Measurements from ENCODE around the gene RPS27L. TPM values are rescaled to one million over a fixed set of nuclear protein-coding genes. Genes with fewer than 3 reads are reported as not detected.

Gene RPS27L
- total and polyA plus RNA-seq, 9 donors, result 55.1 to 73.3 (median 64.7) TPM

- H3K27me3 ChIP-seq (ENCODE audit: control insufficient read depth, insufficient read depth, low read length), result no peaks in the 10 kb centered on the region
- H3K9me3 ChIP-seq (replicated peaks; ENCODE audit: control insufficient read depth, low read depth, low read length), result no peaks in the 10 kb centered on the region
- WGBS (ENCODE audit: insufficient coverage), result 76% methylated on average over 3 of the region's 3 CpGs
- H3K36me3 ChIP-seq (ENCODE audit: control insufficient read depth, insufficient read depth, low read length), result peaks cover 20% of the 10 kb centered on the region
- no peak for DNase-seq
- H3K4me1 ChIP-seq (ENCODE audit: control insufficient read depth, insufficient read depth, low read length), result no peaks in the 10 kb centered on the region
- H3K4me3 ChIP-seq (ENCODE audit: low read length), result no peak overlapping the region
- H3K27ac ChIP-seq (ENCODE audit: low read length), result no peak overlapping the region
These were observed 10.6 kb downstream of the RPS27L start for GRCh38 chr15:63146684-63147083.

- H3K27ac ChIP-seq (ENCODE audit: low read length), result no peak overlapping the region
- peaks cover 23% of the 10 kb centered on the region for H3K36me3 ChIP-seq (ENCODE audit: control insufficient read depth, insufficient read depth, low read length)
- no peak for DNase-seq
- no peaks in the 10 kb centered on the region for H3K27me3 ChIP-seq (ENCODE audit: control insufficient read depth, insufficient read depth, low read length)
- H3K4me3 ChIP-seq (ENCODE audit: low read length), result no peak overlapping the region
- WGBS (ENCODE audit: insufficient coverage), result no CpG with 5 or more reads among the region's 2 CpGs
- no peaks in the 10 kb centered on the region for H3K4me1 ChIP-seq (ENCODE audit: control insufficient read depth, insufficient read depth, low read length)
- no peaks in the 10 kb centered on the region for H3K9me3 ChIP-seq (replicated peaks; ENCODE audit: control insufficient read depth, low read depth, low read length)
These were observed 11.9 kb downstream of the RPS27L start for GRCh38 chr15:63145426-63145825.

- WGBS (ENCODE audit: insufficient coverage), result no CpG with 5 or more reads among the region's 2 CpGs
- Histone ChIP-seq H3K27ac (ENCODE audit: low read length) (no peak overlapping the region), H3K36me3 (ENCODE audit: control insufficient read depth, insufficient read depth, low read length) (peaks cover 12% of the 10 kb centered on the region), H3K27me3 (ENCODE audit: control insufficient read depth, insufficient read depth, low read length) (no peaks in the 10 kb centered on the region), H3K4me3 (ENCODE audit: low read length) (no peak overlapping the region), H3K9me3 (replicated peaks; ENCODE audit: control insufficient read depth, low read depth, low read length) (no peaks in the 10 kb centered on the region), H3K4me1 (ENCODE audit: control insufficient read depth, insufficient read depth, low read length) (no peaks in the 10 kb centered on the region)
- DNase-seq, result no peak
These were observed 16.3 kb downstream of the RPS27L start for GRCh38 chr15:63140936-63141335.

- no CpG with 5 or more reads among the region's 2 CpGs for whole genome bisulfite sequencing (ENCODE audit: insufficient coverage)
- Histone ChIP-seq H3K9me3 (replicated peaks; ENCODE audit: control insufficient read depth, low read depth, low read length) (no peaks in the 10 kb centered on the region), H3K36me3 (ENCODE audit: control insufficient read depth, insufficient read depth, low read length) (peaks cover 8% of the 10 kb centered on the region), H3K4me1 (ENCODE audit: control insufficient read depth, insufficient read depth, low read length) (no peaks in the 10 kb centered on the region), H3K4me3 (ENCODE audit: low read length) (no peak overlapping the region), H3K27ac (ENCODE audit: low read length) (no peak overlapping the region), H3K27me3 (ENCODE audit: control insufficient read depth, insufficient read depth, low read length) (no peaks in the 10 kb centered on the region)
- DNase-seq, result no peak
These were observed 20.5 kb downstream of the RPS27L start for GRCh38 chr15:63136742-63137141.

- Histone ChIP-seq H3K4me3 (ENCODE audit: low read length) (no peak overlapping the region), H3K4me1 (ENCODE audit: control insufficient read depth, insufficient read depth, low read length) (no peaks in the 10 kb centered on the region), H3K27ac (ENCODE audit: low read length) (no peak overlapping the region), H3K27me3 (ENCODE audit: control insufficient read depth, insufficient read depth, low read length) (no peaks in the 10 kb centered on the region), H3K9me3 (replicated peaks; ENCODE audit: control insufficient read depth, low read depth, low read length) (no peaks in the 10 kb centered on the region), H3K36me3 (ENCODE audit: control insufficient read depth, insufficient read depth, low read length) (peaks cover 5% of the 10 kb centered on the region)
- WGBS (ENCODE audit: insufficient coverage), result 60% methylated on average over 1 of the region's 3 CpGs
- no peak for DNase-seq
These were observed 21.5 kb downstream of the RPS27L start for GRCh38 chr15:63135804-63136203.

GRCh38 chr15:63135281-63135680 lies 22.0 kb downstream of the RPS27L start:
- Histone ChIP-seq H3K27ac (ENCODE audit: low read length) (no peak overlapping the region), H3K4me1 (ENCODE audit: control insufficient read depth, insufficient read depth, low read length) (no peaks in the 10 kb centered on the region), H3K27me3 (ENCODE audit: control insufficient read depth, insufficient read depth, low read length) (no peaks in the 10 kb centered on the region), H3K4me3 (ENCODE audit: low read length) (no peak overlapping the region), H3K36me3 (ENCODE audit: control insufficient read depth, insufficient read depth, low read length) (peaks cover 5% of the 10 kb centered on the region), H3K9me3 (replicated peaks; ENCODE audit: control insufficient read depth, low read depth, low read length) (no peaks in the 10 kb centered on the region)
- 92% methylated on average over 4 of the region's 5 CpGs for WGBS (ENCODE audit: insufficient coverage)
- no peak for DNase-seq

GRCh38 chr15:63134245-63134985 lies 22.9 kb downstream of the RPS27L start:
- Histone ChIP-seq H3K4me1 (ENCODE audit: control insufficient read depth, insufficient read depth, low read length) (no peaks in the 10 kb centered on the region), H3K27ac (ENCODE audit: low read length) (no peak overlapping the region), H3K36me3 (ENCODE audit: control insufficient read depth, insufficient read depth, low read length) (peaks cover 5% of the 10 kb centered on the region), H3K27me3 (ENCODE audit: control insufficient read depth, insufficient read depth, low read length) (no peaks in the 10 kb centered on the region), H3K4me3 (ENCODE audit: low read length) (no peak overlapping the region), H3K9me3 (replicated peaks; ENCODE audit: control insufficient read depth, low read depth, low read length) (no peaks in the 10 kb centered on the region)
- no peak for DNase-seq
- no CpG with 5 or more reads among the region's 2 CpGs for WGBS (ENCODE audit: insufficient coverage)

GRCh38 chr15:63133786-63134185 lies 23.5 kb downstream of the RPS27L start:
- Histone ChIP-seq H3K36me3 (ENCODE audit: control insufficient read depth, insufficient read depth, low read length) (peaks cover 5% of the 10 kb centered on the region), H3K27ac (ENCODE audit: low read length) (no peak overlapping the region), H3K9me3 (replicated peaks; ENCODE audit: control insufficient read depth, low read depth, low read length) (no peaks in the 10 kb centered on the region), H3K4me1 (ENCODE audit: control insufficient read depth, insufficient read depth, low read length) (no peaks in the 10 kb centered on the region), H3K4me3 (ENCODE audit: low read length) (no peak overlapping the region), H3K27me3 (ENCODE audit: control insufficient read depth, insufficient read depth, low read length) (no peaks in the 10 kb centered on the region)
- no CpG with 5 or more reads among the region's 1 CpG for WGBS (ENCODE audit: insufficient coverage)
- no peak for DNase-seq

GRCh38 chr15:63126726-63127125 lies 30.6 kb downstream of the RPS27L start:
- Histone ChIP-seq H3K27ac (ENCODE audit: low read length) (no peak overlapping the region), H3K9me3 (replicated peaks; ENCODE audit: control insufficient read depth, low read depth, low read length) (no peaks in the 10 kb centered on the region), H3K4me1 (ENCODE audit: control insufficient read depth, insufficient read depth, low read length) (no peaks in the 10 kb centered on the region), H3K36me3 (ENCODE audit: control insufficient read depth, insufficient read depth, low read length) (peaks cover 2% of the 10 kb centered on the region), H3K27me3 (ENCODE audit: control insufficient read depth, insufficient read depth, low read length) (no peaks in the 10 kb centered on the region), H3K4me3 (ENCODE audit: low read length) (no peak overlapping the region)
- WGBS (ENCODE audit: insufficient coverage), result no CpG with 5 or more reads among the region's 3 CpGs
- no peak for DNase-seq

GRCh38 chr15:63124506-63124905 lies 32.8 kb downstream of the RPS27L start:
- Histone ChIP-seq H3K4me1 (ENCODE audit: control insufficient read depth, insufficient read depth, low read length) (peaks cover 4% of the 10 kb centered on the region), H3K27me3 (ENCODE audit: control insufficient read depth, insufficient read depth, low read length) (no peaks in the 10 kb centered on the region), H3K27ac (ENCODE audit: low read length) (no peak overlapping the region), H3K4me3 (ENCODE audit: low read length) (no peak overlapping the region), H3K36me3 (ENCODE audit: control insufficient read depth, insufficient read depth, low read length) (no peaks in the 10 kb centered on the region), H3K9me3 (replicated peaks; ENCODE audit: control insufficient read depth, low read depth, low read length) (peaks cover 1% of the 10 kb centered on the region)
- DNase-seq, result no peak
- WGBS (ENCODE audit: insufficient coverage), result 95% methylated on average over 6 of the region's 9 CpGs
